Fibroblast of mammary gland (primary cell): ENCODE results near the gene MAEA.

Experiments used
- DNase-seq: peaks from one replicate; pipeline ENCODE4 v3.0.0-alpha.2; 2010; ENCODE audit warnings: low read depth
- H3K4me3 ChIP-seq: 2 replicates; pipeline ENCODE4 v1.5.1; 2011; ENCODE audit warnings: low read depth, mild to moderate bottlenecking, low read length, moderate library complexity; ENCODE audit not compliant: control insufficient read depth
- TF ChIP-seq, protein P1 (sequence below): conservative IDR thresholded peaks from 2 replicates; pipeline ENCODE4 v1.5.1; 2011; ENCODE audit warnings: low read depth, low read length, inconsistent platforms; ENCODE audit not compliant: control insufficient read depth, insufficient read depth

Gene MAEA

DNA sequence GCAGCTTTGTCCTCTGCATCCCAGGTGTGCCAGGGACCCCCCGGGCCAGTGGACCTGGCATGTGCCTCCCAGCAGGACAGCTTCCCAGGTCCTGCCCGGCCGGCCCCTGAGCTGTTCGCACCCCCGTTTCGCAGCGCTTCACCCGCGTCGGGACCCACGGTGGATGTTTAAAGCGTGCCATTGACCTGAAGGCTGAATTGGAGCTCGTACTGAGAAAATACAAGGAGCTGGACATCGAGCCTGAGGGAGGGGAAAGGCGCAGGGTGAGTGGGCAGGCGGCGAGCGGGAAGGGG lies 65.2 kb downstream of the MAEA start:
- H3K4me3 ChIP-seq: no peak overlapping the region
- DNase-seq: no peak
- TF ChIP-seq, protein P1, sequence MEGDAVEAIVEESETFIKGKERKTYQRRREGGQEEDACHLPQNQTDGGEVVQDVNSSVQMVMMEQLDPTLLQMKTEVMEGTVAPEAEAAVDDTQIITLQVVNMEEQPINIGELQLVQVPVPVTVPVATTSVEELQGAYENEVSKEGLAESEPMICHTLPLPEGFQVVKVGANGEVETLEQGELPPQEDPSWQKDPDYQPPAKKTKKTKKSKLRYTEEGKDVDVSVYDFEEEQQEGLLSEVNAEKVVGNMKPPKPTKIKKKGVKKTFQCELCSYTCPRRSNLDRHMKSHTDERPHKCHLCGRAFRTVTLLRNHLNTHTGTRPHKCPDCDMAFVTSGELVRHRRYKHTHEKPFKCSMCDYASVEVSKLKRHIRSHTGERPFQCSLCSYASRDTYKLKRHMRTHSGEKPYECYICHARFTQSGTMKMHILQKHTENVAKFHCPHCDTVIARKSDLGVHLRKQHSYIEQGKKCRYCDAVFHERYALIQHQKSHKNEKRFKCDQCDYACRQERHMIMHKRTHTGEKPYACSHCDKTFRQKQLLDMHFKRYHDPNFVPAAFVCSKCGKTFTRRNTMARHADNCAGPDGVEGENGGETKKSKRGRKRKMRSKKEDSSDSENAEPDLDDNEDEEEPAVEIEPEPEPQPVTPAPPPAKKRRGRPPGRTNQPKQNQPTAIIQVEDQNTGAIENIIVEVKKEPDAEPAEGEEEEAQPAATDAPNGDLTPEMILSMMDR: no peak

DNA sequence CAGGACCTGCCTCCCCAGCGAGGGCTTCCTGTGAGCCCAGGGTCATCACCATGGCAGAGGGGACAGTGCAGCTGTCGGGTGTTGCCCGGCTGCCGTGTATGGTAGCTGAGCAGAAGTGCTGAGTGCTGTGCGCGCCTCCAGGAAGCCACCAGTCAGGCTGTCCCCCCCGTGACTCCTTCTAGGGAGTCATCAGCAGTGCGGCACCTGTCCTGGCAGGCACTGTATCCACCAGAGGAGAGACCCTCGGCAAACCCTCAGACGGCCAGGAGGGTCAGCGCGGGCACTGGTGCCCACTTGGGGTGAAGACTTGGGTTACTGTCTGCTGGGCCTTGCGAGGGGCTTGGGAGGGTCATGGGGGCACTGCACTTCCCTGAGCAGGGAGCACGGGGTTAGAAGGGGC lies 65.7 kb downstream of the MAEA start:
- TF ChIP-seq, protein P1: no peak
- no peak overlapping the region for H3K4me3 ChIP-seq
- no peak for DNase-seq

DNA sequence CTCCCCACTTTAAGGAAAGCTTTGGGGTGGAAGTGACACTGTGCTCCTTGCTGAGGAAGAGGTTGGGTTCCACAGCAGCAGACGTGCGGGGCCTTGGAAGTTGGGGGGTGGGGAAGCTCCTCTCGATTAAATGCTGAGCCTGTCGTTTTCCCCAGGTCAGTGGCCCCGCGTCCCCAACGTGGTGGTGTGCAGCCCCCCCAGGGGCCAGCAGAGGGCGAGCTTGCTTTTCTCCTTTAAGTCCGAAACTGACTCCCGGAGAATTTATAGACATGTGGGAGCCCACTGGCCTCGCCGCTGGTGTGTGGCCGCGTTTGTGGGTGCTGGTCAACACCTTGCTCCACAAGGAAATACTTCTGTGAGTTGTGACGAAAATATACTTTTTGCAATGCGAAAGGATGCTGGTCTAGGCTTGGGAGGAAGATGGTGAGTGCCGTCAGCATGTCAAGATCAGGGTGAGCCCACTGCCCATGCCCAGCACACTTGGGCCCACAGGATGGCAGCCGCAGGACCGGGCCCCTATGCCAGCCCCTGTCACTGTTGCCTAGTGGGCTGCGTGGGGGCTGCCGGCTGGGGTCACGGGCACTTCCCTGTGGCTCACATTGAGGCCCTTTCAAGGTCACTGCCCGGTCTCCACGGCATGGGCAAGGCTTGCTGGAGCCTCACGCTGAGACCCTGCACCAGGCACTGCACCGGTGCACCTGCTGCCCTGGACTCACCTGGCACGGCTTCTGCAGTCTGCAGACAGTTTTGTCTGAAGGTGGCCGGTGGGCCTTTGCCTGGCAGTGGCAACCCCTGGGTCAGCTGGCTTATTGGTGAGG lies 66.7 kb downstream of the MAEA start:
- H3K4me3 ChIP-seq: no peak overlapping the region
- TF ChIP-seq, protein P1: peak; percentile 64
- peak; percentile 54 for DNase-seq

DNA sequence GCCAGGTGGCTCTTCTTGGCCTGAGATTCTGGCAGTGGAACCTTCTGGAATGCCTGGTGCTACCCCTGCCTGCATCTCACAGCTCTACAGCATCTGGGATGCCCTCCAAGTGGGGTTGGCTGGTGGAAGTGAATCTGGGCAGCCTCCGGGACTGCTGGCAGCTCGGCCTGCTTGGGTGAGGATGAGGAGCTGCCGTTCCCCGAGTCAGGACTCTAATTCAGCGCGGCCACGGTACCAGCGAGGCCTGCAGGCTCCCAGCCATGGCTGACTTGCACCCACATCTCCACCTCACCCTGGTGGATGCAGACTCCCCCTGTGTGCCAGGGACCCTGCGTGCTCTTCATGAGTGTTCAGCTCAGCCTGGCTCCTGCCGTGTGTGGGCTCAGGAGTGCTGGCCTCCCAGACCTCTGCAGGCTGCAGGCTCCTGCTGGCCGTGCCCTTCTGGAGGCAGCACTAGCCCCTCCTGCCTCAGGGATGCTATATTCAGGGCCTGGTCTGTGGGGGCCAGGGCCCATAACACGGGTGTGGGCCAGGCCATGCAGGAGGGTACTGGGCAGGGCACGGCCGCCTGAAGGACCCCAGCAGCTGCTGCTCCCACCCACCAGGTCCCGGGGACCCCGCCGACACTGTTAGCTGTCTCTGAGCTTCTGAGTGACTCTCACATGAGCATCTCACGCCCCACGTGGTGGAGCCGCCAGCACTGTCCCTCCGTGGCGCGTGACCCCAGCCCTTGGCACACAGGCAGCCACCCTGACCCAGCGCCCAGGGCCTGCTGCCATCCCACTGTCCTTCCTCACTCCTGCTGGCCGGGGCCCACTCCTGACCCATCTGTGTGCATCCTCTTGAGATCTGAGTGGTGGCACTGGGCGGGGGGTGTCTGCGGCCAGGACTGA lies 67.9 kb downstream of the MAEA start:
- TF ChIP-seq, protein P1: no peak
- no peak for DNase-seq
- no peak overlapping the region for H3K4me3 ChIP-seq

DNA sequence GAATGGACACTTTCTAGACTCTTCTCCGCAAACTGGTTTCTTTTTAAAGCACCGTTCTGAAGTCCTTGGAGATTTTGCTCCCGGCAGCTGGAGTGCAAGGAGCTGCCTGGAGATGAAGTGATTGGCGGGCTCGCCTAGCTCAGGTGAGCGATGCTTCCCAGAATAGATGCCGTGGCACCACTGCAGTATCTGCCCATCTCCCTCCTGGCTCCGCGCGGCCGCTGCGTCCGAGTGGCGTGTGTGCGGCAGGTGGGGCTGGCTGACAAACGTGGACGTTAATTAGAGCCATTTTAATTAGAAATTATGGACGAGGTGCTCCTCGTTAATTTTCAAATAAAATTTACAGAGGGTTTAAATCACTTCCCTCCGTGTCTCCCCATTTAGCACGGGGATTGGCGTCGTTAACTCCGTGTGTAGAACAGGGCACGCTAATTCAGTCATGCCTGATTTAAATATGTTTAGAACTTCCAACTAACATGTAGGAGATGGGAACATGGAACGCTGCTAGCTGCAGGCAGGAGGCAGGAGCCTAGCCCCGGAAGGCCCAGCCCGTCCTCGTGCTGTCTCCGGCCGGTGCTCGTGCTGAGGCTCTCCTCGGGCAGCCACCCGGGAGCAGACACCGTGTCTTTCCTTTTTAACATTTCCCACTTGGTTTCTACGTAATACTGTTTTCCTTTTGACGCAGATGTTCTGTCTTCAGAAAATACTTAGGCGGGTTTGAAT lies 68.9 kb downstream of the MAEA start:
- H3K4me3 ChIP-seq: no peak overlapping the region
- no peak for DNase-seq
- TF ChIP-seq, protein P1: no peak

DNA sequence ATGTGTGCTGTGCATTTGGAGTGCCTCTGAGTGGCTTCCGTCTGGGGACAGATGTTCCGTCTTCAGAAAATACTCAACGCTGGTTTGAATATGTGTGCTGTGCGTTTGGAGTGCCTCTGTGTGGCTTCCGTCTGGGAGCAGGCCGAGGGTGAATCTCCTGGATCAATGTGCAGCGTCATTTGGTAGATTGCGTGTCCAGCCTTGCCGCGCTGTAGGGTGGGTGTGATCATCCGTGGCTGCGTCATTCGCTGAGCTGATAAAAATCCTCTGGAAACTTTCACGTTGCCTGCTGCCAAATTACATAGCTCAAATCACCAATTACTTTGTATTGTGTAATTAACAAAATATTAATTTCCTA lies 69.4 kb downstream of the MAEA start:
- TF ChIP-seq, protein P1: no peak
- no peak overlapping the region for H3K4me3 ChIP-seq
- DNase-seq: no peak
